Fibroblast of lung (primary cell): Measurements from ENCODE around the gene RAB13. TPM values are rescaled to one million over a fixed set of nuclear protein-coding genes. Genes with fewer than 3 reads are reported as not detected.

Source experiments
- DNase-seq, 2 donors: peaks; one replicate each; pipeline versions ENCODE4 v3.0.0 to v3.0.0-alpha.2; 2010; ENCODE audit warnings: low read depth in 2 of 2
- H2AFZ ChIP-seq: 2 replicates; pipeline ENCODE4 v1.5.1; 2012; ENCODE audit warnings: low read length, control low read depth, inconsistent platforms
- H3K27ac ChIP-seq: 2 replicates; pipeline ENCODE4 v1.5.1; 2011; ENCODE audit warnings: low read length, control low read depth; ENCODE audit not compliant: insufficient read depth
- H3K27me3 ChIP-seq: 2 replicates; pipeline ENCODE4 v1.5.1; 2011; ENCODE audit warnings: mild to moderate bottlenecking, low read length; ENCODE audit not compliant: control insufficient read depth, insufficient read depth
- H3K36me3 ChIP-seq: 2 replicates; pipeline ENCODE4 v1.5.1; 2011; ENCODE audit warnings: low read length; ENCODE audit not compliant: control insufficient read depth, insufficient read depth
- H3K4me1 ChIP-seq: 2 replicates; pipeline ENCODE4 v1.5.1; 2011; ENCODE audit warnings: low read length; ENCODE audit not compliant: control insufficient read depth, insufficient read depth; ENCODE audit errors: extremely low read depth
- H3K4me2 ChIP-seq: 2 replicates; pipeline ENCODE4 v1.5.1; 2011; ENCODE audit warnings: low read length, control low read depth; ENCODE audit not compliant: insufficient read depth; ENCODE audit errors: extremely low read depth
- H3K4me3 ChIP-seq, 4 experiments: fragments of 200-600 bp in 1 of 4; sonication (generic) in 1 of 4; replicated peaks in 1 of 4; 2 replicates each; pipeline ENCODE4 v1.5.1; 2011 to 2016; ENCODE audit warnings: low read length in 4 of 4, low read depth in 3 of 4, mild to moderate bottlenecking in 3 of 4, control low read depth in 2 of 4, inconsistent platforms in 1 of 4, mixed read lengths in 1 of 4; ENCODE audit not compliant: insufficient read depth in 1 of 4; ENCODE audit errors: control extremely low read depth in 1 of 4
- H3K79me2 ChIP-seq: 2 replicates; pipeline ENCODE4 v1.5.1; 2012; ENCODE audit warnings: mild to moderate bottlenecking, low read length, inconsistent platforms; ENCODE audit not compliant: control insufficient read depth, insufficient read depth
- H3K9ac ChIP-seq: 2 replicates; pipeline ENCODE4 v1.5.1; 2011; ENCODE audit warnings: mild to moderate bottlenecking, low read length, control low read depth; ENCODE audit not compliant: insufficient read depth
- H3K9me3 ChIP-seq: 2 replicates; pipeline ENCODE4 v1.5.1; 2012; ENCODE audit warnings: low read depth, low read length; ENCODE audit not compliant: control insufficient read depth, insufficient read depth
- H4K20me1 ChIP-seq: 2 replicates; pipeline ENCODE4 v1.5.1; 2011; ENCODE audit warnings: low read length; ENCODE audit not compliant: control insufficient read depth, insufficient read depth; ENCODE audit errors: extremely low read depth
- CTCF ChIP-seq, 2 donors: IDR thresholded peaks in 1 of 2; conservative IDR thresholded peaks in 1 of 2; 1 replicate in 1 of 2; 2 replicates in 1 of 2; pipeline ENCODE4 v1.5.1; 2011 to 2012; ENCODE audit warnings: low read length in 2 of 2, control low read depth in 1 of 2, inconsistent platforms in 1 of 2, low read depth in 1 of 2, mild to moderate bottlenecking in 1 of 2
- EZH2 ChIP-seq: IDR thresholded peaks from 2 replicates; pipeline ENCODE4 v1.5.1; 2012; ENCODE audit warnings: low read length, control low read depth, mild to moderate bottlenecking; ENCODE audit errors: missing control alignments
- polyA plus RNA-seq, 2 donors: library from polyadenylated mRNA; depleted of rRNA in 1 of 2; stranded (reverse) in 1 of 2; unstranded in 1 of 2; fragments of >200 nt; gene quantifications; 2 replicates each; pipeline ENCODE4 v1.2.1, GENCODE V29; 2011 to 2012; ENCODE audit warnings: missing spikeins in 1 of 2
- total RNA-seq: library from RNA; depleted of rRNA; stranded (reverse); fragments of >200 nt; gene quantifications from 2 replicates; pipeline ENCODE4 v1.2.1, GENCODE V29; 2014

The RAB13 gene
- total and polyA plus RNA-seq, 2 donors (not counting 1 experiment from before 2014, with no cell fraction given), result 86.2 to 126 TPM

GRCh38 chr1:153973525-153973924 is 12.6 kb downstream of the RAB13 start:
- Histone ChIP-seq H3K4me1 (peaks cover 5% of the 10 kb centered on the region), H3K36me3 (peaks cover 13% of the 10 kb centered on the region), H3K79me2 (peaks cover 17% of the 10 kb centered on the region), H4K20me1 (no peaks in the 10 kb centered on the region), H3K27ac (no peak overlapping the region), H2AFZ (no peak overlapping the region), H3K9ac (no peak overlapping the region), H3K27me3 (no peaks in the 10 kb centered on the region), H3K4me3 (no peak overlapping the region), H3K9me3 (no peaks in the 10 kb centered on the region), H3K4me2 (no peak overlapping the region)
- TF ChIP-seq EZH2, result no peak
- TF ChIP-seq CTCF (conservative IDR thresholded peaks at IDR 0.05 in 1 of 2, IDR thresholded peaks at IDR 0.05 in 1 of 2; ENCODE audit: low read depth in 1 of 2, low read length in 2 of 2), result no peak
- DNase-seq, result no peak

GRCh38 chr1:153973071-153973470 is 13.1 kb downstream of the RAB13 start:
- no peak overlapping the region for H3K27ac ChIP-seq
- TF ChIP-seq EZH2 (no peak), CTCF (conservative IDR thresholded peaks at IDR 0.05 in 1 of 2, IDR thresholded peaks at IDR 0.05 in 1 of 2; ENCODE audit: low read depth in 1 of 2, low read length in 2 of 2) (no peak)
- H3K27me3 ChIP-seq, result no peaks in the 10 kb centered on the region
- H3K4me2 ChIP-seq, result no peak overlapping the region
- no peaks in the 10 kb centered on the region for H4K20me1 ChIP-seq
- H3K4me1 ChIP-seq, result peaks cover 5% of the 10 kb centered on the region
- peaks cover 17% of the 10 kb centered on the region for H3K79me2 ChIP-seq
- H3K9ac ChIP-seq, result no peak overlapping the region
- H2AFZ ChIP-seq, result no peak overlapping the region
- no peak for DNase-seq
- no peaks in the 10 kb centered on the region for H3K9me3 ChIP-seq
- peaks cover 13% of the 10 kb centered on the region for H3K36me3 ChIP-seq
- no peak overlapping the region for H3K4me3 ChIP-seq

- Histone ChIP-seq H3K4me2 (no peak overlapping the region), H3K27me3 (no peaks in the 10 kb centered on the region), H3K4me1 (peaks cover 6% of the 10 kb centered on the region), H3K36me3 (peaks cover 11% of the 10 kb centered on the region), H3K9ac (no peak overlapping the region), H4K20me1 (no peaks in the 10 kb centered on the region), H2AFZ (no peak overlapping the region), H3K9me3 (no peaks in the 10 kb centered on the region), H3K79me2 (no peaks in the 10 kb centered on the region), H3K27ac (no peak overlapping the region), H3K4me3 (no peak overlapping the region)
- TF ChIP-seq CTCF (conservative IDR thresholded peaks at IDR 0.05 in 1 of 2, IDR thresholded peaks at IDR 0.05 in 1 of 2; ENCODE audit: low read depth in 1 of 2, low read length in 2 of 2) (no peak), EZH2 (no peak)
- no peak for DNase-seq
Observed at GRCh38 chr1:153970346-153970745, 15.8 kb downstream of the RAB13 start.
